ENCODE results near the gene LOC101059915.
"Not testable (repeated sequence)": the region's sequence is repeated elsewhere in the genome, so short reads cannot be mapped to it uniquely, and the experiment has no call there.

The LOC101059915 gene

DNA sequence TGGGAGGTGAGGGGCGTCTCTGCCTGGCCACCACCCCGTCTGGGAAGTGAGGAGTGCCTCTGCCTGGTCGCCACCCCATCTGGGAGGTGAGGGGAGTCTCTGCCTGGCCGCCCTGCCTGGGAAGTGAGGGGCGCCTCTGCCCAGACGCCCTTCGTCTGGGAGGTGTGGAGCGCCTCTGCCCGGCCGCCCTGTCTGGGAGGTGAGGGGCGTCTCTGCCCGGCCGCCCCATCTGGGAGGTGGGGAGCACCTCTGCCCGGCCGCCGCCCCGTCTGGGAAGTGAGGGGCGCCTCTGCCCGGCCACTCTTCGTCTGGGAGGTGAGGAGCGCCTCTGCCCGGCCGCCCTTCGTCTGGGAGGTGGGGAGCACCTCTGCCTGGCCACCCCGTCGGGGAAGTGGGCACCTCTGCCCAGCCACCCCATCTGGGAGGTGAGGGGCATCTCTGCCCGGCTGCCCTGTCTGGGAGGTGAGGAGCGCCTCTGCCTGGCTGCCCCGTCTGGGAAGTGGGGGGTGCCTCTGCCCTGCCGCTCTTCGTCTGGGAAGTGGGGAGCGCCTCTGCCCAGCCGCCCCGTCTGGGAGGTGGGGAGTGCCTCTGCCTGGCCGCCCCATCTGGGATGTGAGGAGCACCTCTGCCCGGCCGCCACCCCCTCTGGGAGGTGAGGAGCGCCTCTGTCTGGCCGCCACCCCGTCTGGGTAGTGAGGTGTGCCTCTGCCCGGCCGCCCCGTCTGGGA, 8.9 kb downstream of the LOC101059915 start:
- DNase-seq, result not testable (repeated sequence)

- not testable (repeated sequence) for DNase-seq
Measured at GRCh38 chrX:71677195-71677594, 9.8 kb downstream of the LOC101059915 start.

GRCh38 chrX:71679575-71680207, 12.3 kb downstream of the LOC101059915 start:
- no peak for DNase-seq

DNA sequence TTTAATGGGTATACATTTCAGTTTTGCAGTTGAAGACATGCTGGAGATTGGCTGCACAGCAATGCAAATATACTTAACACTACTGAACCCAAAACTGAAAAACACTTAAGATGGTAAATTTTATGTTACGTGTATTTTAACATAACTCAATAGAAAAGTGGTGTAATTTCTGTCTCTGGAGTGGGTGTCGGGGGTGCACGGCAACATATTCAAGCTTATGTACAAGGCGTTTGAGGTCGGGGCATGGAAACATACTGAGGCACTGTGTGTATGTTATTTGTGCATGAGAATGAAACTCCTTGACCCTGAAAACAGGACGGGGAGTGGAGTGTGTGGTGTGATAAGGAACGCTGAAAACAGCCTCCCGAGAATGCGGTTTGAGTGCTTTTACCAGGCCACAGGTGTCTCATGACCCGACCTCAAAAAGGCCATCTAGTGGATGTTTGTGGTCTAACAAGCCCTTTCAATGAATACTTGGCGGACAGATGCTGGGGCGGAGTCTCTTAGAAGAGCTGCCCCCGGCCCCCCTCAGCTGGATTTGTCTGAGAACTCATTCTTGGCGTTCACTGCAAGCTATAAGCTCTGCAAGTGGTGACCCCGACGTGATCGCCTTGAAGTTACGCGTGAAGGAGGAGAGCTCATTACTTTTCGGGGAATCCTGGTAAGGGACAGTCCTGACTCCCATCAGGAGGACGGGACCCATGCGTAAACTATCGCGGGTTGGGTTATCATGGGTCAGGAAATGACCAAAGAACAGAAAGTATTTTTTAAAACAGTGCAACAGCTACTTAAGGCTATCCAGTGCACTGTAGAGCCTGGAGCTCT, 29.5 kb downstream of the LOC101059915 start:
- DNase-seq, result not testable (repeated sequence)

GRCh38 chrX:71697466-71698298, 30.3 kb downstream of the LOC101059915 start:
- DNase-seq, result not testable (repeated sequence)

- DNase-seq, result not testable (repeated sequence)
Measured at GRCh38 chrX:71698299-71699022, 31.1 kb downstream of the LOC101059915 start.

DNA sequence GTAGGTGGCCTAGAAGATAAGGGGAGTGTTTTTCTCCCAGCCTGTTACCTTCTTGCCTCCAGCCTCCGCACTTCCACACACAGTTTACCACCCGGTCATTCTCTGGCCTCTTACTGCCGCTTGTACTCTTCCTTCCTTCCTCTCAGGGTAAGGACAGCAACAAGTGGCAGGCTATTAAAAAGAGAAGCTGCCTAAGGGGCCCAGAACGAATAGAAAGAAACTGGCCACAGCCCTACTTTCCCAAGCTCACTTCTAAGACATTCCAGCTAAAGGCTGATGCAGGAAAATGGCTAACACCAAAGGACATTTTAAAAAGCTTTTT, 31.6 kb downstream of the LOC101059915 start:
- DNase-seq, result not testable (repeated sequence)

DNA sequence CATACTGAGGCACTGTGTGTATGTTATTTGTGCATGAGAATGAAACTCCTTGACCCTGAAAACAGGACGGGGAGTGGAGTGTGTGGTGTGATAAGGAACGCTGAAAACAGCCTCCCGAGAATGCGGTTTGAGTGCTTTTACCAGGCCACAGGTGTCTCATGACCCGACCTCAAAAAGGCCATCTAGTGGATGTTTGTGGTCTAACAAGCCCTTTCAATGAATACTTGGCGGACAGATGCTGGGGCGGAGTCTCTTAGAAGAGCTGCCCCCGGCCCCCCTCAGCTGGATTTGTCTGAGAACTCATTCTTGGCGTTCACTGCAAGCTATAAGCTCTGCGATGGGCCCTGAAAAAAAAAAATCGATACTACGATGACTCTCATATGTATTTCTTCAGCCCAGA, 35.5 kb downstream of the LOC101059915 start:
- not testable (repeated sequence) for DNase-seq

GRCh38 chrX:71714064-71714463, 46.7 kb downstream of the LOC101059915 start:
- DNase-seq, result not testable (repeated sequence)

- not testable (repeated sequence) for DNase-seq
Measured at GRCh38 chrX:71715551-71715950, 48.2 kb downstream of the LOC101059915 start.

DNA sequence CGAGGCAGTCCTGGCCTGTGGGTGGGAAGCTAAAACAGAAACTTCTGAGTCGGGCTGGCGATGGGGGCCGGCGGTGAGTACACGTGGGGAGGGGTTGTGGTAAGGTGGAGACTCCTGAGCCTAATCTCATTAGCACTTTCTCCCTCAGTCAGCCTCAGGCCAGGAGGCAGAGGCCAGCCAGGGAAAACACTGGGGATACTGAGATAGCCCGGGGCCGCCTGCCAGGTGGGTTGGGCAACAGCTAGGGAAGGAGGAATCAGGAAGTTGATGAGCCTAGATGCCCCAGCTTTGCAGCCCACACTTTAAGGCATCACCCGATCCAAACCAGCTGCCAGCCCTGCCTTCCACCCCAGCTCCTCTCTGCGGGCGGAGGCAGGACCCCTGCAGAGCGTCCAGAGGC, 49.0 kb downstream of the LOC101059915 start:
- not testable (repeated sequence) for DNase-seq

DNA sequence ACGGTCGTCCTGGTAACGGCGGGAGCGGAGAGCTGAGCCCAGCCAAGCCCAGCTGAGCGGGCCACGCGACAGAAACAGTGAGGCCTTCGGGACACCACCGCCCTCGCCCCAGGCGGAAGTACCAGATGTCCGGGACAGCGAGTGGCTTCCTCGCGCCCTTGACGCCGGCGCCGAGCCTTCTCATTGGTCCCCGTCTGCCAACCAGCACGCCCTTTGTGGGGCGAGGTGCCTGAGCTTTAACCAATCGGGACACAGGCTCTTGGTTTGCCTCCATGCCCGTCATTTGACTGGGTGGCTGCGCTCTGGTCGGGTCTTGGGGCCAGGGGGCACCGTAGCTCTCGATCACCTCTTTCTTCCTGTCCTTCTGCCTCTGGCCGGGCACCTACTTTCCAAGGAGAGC, 50.8 kb downstream of the LOC101059915 start, which contains the start of gene CXorf49:
TSS of gene CXorf49 (minus strand) at position 101 of the 400 bp plus-strand sequence. CDS start 134 bp downstream, outside the sequence.
- DNase-seq, result not testable (repeated sequence)

DNA sequence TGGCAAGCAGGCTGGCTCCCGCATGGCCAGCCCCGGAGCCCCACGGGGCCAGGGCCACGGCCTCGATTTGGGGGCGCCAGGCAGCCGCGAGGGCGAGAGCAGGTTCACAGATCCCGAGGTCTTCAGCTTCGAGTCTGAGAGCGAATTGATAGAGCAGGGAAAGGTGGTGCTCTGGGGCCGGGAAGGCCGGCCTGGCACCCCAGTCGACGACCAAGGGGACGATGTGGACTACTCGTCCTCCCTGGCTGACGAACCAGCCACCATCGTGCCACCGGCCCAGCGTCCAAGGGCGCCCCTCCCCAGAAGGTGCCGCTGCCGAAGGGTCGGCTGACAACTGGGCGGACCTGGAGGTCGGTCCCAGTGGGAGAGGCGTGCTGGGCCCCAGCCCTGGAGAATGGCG, 51.8 kb downstream of the LOC101059915 start:
- DNase-seq, result not testable (repeated sequence)

DNA sequence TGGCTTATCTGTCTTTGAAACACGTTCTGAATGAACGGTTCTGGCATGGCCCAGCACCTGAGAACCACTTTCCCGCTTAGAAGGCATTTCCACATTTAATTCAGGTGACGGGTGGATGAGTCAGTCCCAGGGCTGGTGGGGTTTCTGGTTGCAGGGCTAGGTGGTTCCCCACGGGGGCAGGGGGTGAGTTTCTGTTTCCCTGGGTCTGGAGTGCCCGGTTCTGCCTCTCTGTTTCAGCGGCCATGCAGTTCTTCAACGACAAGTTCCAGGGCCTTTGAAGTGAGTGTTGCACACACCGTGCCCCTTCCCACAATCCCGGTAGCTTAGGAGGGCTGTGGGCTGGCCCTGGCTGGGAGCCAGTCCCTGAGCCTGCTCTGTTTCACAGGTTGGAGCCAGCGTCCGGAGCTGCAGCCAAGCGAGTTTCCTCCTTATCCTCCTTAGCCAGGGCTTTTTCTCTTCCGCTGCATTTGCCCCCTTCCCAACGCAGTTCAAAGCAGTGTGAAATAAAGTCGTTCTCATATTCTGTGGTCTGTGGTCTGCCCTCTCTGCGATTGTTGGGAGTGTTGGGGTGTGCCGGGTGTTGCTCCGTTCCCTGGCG, 53.0 kb downstream of the LOC101059915 start:
- not testable (repeated sequence) for DNase-seq

Measured in effector CD4-positive, alpha-beta T cell (primary cell).